ENCODE data around the gene INSYN1.
A peak's percentile ranks its signal among the peaks of the same experiment; 100 is the strongest.

Gene INSYN1

DNA sequence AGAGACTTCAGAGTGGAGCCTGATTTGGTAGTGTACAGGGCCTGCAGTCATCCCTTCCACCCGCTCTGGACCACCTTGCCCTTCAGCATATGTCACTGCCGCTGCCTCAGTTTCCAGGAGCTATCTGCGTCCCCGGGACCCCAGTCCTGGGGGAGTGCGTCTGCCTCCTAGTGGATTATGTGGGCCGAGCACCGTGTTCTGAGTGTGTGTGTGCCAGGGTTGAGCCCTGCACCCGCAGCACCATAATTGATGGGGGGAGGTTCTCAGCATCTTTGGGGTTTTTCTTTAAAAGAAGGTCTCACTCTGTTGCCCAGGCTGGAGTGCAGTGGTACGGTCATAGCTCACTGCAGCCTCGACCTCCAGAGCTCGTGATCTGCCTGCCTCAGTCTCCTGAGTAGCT, 35.3 kb downstream of the INSYN1 start:
- DNase-seq (ENCODE audit: extremely low read depth, low read depth) = no peak
- TF ChIP-seq, protein P1, sequence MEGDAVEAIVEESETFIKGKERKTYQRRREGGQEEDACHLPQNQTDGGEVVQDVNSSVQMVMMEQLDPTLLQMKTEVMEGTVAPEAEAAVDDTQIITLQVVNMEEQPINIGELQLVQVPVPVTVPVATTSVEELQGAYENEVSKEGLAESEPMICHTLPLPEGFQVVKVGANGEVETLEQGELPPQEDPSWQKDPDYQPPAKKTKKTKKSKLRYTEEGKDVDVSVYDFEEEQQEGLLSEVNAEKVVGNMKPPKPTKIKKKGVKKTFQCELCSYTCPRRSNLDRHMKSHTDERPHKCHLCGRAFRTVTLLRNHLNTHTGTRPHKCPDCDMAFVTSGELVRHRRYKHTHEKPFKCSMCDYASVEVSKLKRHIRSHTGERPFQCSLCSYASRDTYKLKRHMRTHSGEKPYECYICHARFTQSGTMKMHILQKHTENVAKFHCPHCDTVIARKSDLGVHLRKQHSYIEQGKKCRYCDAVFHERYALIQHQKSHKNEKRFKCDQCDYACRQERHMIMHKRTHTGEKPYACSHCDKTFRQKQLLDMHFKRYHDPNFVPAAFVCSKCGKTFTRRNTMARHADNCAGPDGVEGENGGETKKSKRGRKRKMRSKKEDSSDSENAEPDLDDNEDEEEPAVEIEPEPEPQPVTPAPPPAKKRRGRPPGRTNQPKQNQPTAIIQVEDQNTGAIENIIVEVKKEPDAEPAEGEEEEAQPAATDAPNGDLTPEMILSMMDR (IDR thresholded peaks at IDR 0.05; ENCODE audit: low read depth, low read length, missing control alignments) = peak; percentile 29
- H3K4me3 ChIP-seq (replicated peaks; ENCODE audit: low read depth, low read length) = no peak overlapping the region

DNA sequence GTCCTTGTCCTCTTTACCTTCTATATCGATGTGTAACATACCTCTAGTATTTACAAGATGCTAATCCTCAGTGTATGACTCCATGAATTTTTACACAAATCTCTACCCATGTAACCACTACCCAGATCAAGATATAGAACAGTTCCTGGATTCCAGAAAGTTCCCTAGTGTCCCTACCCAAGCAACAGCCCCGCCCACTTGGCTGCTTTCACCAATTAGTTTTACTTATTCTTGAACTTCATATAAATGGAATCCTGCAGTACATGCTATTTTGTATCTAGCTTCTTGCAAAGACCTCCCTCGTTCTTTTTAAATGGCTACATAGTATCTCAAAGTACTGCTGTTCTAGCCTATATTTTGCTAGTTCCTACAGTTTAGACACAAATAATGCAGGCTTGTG, 35.9 kb downstream of the INSYN1 start:
- H3K4me3 ChIP-seq (replicated peaks; ENCODE audit: low read depth, low read length) = no peak overlapping the region
- TF ChIP-seq, protein P1 (IDR thresholded peaks at IDR 0.05; ENCODE audit: low read depth, low read length, missing control alignments) = no peak
- no peak for DNase-seq (ENCODE audit: extremely low read depth, low read depth)

DNA sequence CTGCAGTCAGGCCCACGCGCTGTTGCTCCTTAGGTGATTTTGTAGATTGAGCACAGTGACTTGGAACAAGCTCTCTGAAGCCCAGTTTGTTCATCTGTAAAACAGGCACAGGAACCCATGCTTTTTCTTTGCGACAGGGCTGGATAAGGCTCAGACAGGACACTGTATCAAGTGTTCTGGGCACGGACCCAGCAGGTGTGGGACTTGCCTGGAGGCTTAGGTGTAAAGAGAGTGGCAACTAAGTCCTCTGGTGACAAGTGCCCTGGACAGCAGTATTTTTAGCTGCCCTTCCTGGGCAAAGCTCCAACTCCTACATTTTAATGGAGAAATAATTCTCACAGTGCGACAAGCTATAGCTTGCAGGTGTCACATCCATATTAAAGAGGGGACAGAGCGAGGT, 36.7 kb downstream of the INSYN1 start:
- DNase-seq (ENCODE audit: extremely low read depth, low read depth) = no peak
- TF ChIP-seq, protein P1 (IDR thresholded peaks at IDR 0.05; ENCODE audit: low read depth, low read length, missing control alignments) = no peak
- H3K4me3 ChIP-seq (replicated peaks; ENCODE audit: low read depth, low read length) = no peak overlapping the region

DNA sequence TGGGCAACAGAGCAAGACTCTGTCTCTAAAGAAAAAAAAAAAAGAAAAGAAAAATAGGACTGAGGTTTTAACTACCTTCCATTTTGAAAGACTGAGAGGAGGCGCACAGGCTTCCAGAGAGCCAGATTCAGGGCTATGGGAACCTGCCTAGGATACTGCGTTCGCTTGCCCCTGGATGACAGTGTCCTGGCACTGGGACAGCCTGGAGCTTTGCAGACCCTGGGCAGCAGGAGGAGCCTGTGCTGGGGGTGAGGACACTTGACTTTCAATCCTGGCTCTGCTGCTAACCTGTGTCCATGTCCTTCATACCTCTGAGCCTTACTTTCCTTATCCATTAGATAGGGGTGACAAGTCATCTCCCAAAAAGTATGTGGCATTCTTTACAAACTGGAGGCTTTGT, 37.7 kb downstream of the INSYN1 start:
- H3K4me3 ChIP-seq (replicated peaks; ENCODE audit: low read depth, low read length) = no peak overlapping the region
- DNase-seq (ENCODE audit: extremely low read depth, low read depth) = no peak
- TF ChIP-seq, protein P1 (IDR thresholded peaks at IDR 0.05; ENCODE audit: low read depth, low read length, missing control alignments) = no peak

DNA sequence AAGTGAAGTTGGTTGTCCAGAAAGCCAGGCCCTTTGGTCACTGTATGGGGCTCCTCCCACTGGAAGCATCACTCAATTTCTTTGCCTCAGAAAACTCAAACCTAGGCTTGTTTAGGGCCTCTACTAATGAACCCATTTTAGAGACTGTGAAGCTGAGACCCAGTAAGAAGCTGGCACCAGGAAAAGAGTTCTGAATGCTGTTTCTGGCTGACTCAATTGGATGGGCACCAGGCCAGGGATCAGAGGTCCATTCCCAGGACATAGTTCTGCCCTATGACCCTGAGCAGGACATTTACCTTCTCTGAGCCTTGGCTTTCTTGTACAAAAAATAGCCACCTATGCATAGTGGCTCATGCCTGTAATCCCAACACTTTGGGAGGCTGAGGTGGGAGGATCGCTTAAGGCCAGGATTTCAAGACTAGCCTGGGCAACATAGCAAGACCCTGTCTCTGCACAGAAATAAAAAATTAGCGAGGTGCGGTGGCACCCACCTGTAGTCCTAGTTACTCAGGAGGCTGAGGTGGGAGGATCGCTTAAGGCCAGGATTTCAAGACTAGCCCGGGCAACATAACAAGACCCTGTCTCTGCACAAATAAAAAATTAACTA, 38.4 kb downstream of the INSYN1 start:
- DNase-seq (ENCODE audit: extremely low read depth, low read depth) = no peak
- H3K4me3 ChIP-seq (replicated peaks; ENCODE audit: low read depth, low read length) = no peak overlapping the region
- TF ChIP-seq, protein P1 (IDR thresholded peaks at IDR 0.05; ENCODE audit: low read depth, low read length, missing control alignments) = no peak

DNA sequence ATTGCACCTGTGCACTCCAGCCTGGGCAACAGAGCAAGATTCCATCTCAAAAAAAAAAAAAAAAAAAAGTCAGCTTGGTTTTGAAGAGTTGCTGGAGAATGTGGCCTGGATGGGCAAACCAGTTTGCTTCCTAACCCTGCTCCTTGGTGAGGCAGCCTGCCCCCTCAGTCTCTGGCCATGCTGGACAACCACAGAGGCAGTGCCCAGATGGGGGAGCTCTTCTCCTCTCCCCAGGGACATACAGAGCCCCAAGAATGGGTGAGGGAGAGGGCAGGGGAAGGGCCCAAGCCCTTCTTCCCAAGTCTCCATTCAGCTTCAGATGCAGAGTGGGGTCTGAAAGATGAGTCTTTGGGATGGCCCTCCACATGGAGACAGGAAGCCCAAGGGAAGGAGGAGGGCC, 41.0 kb downstream of the INSYN1 start:
- no peak for DNase-seq (ENCODE audit: extremely low read depth, low read depth)
- TF ChIP-seq, protein P1 (IDR thresholded peaks at IDR 0.05; ENCODE audit: low read depth, low read length, missing control alignments) = peak; percentile 12
- H3K4me3 ChIP-seq (replicated peaks; ENCODE audit: low read depth, low read length) = no peak overlapping the region

DNA sequence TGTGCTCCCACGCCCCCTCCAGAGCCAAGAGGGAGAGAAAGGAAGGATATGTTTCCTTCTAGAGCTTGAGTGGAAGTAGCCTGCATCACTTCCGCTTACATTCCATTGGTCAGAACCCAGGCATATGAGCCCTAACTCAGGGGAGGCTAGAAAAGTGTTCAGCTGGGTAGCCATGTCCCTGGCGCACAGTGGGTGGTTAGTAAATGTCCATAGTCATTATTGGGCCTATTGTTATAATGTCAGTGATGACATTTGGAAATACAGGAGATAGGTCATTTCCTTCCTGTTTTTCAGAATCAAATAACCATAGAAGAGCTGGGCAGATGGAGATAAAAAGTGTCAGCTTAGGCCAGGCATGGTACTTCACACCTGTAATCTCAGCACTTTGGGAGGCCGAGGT, 41.6 kb downstream of the INSYN1 start:
- DNase-seq (ENCODE audit: extremely low read depth, low read depth) = no peak
- H3K4me3 ChIP-seq (replicated peaks; ENCODE audit: low read depth, low read length) = no peak overlapping the region
- TF ChIP-seq, protein P1 (IDR thresholded peaks at IDR 0.05; ENCODE audit: low read depth, low read length, missing control alignments) = no peak
